Epithelial cell of proximal tubule (primary cell): Measurements from ENCODE around the gene FBXW7. TPM values are rescaled to one million over a fixed set of nuclear protein-coding genes. Genes with fewer than 3 reads are reported as not detected.

ENCODE experiments used
- DNase-seq: peaks from one replicate; pipeline ENCODE4 v3.0.0-alpha.2; 2011; ENCODE audit warnings: low read depth
- H3K4me3 ChIP-seq: 2 replicates; pipeline ENCODE4 v1.5.1; 2011; ENCODE audit warnings: low read depth, mild to moderate bottlenecking, low read length
- CTCF ChIP-seq: conservative IDR thresholded peaks from 2 replicates; pipeline ENCODE4 v1.5.1; 2012; ENCODE audit warnings: low read depth, mild to moderate bottlenecking, low read length
- total RNA-seq: library from RNA; depleted of rRNA; stranded (reverse); fragments of >200 nt; gene quantifications from 2 replicates; pipeline ENCODE4 v1.2.3, GENCODE V29; 2015

The FBXW7 gene
- total RNA-seq, 1 donor from 2014 or later = 32.9 TPM

- no peak for DNase-seq
- no peak overlapping the region for H3K4me3 ChIP-seq
- TF ChIP-seq CTCF = no peak
These were observed 226.9 kb downstream of the FBXW7 start for GRCh38 chr4:152308951-152309350.

GRCh38 chr4:152307669-152308068 is 228.2 kb downstream of the FBXW7 start:
- TF ChIP-seq CTCF = no peak
- no peak for DNase-seq
- no peak overlapping the region for H3K4me3 ChIP-seq

- no peak for TF ChIP-seq CTCF
- no peak overlapping the region for H3K4me3 ChIP-seq
- no peak for DNase-seq
These were observed 229.4 kb downstream of the FBXW7 start for GRCh38 chr4:152306541-152306940.

GRCh38 chr4:152304220-152304619 is 231.7 kb downstream of the FBXW7 start:
- peak; percentile 79 for DNase-seq
- TF ChIP-seq CTCF = no peak
- no peak overlapping the region for H3K4me3 ChIP-seq

GRCh38 chr4:152301381-152301780 is 234.5 kb downstream of the FBXW7 start:
- H3K4me3 ChIP-seq = no peak overlapping the region
- DNase-seq = no peak
- TF ChIP-seq CTCF = no peak

GRCh38 chr4:152299553-152299952 is 236.3 kb downstream of the FBXW7 start:
- no peak for DNase-seq
- TF ChIP-seq CTCF = no peak
- no peak overlapping the region for H3K4me3 ChIP-seq

- no peak overlapping the region for H3K4me3 ChIP-seq
- no peak for DNase-seq
- TF ChIP-seq CTCF = no peak
These were observed 239.5 kb downstream of the FBXW7 start for GRCh38 chr4:152296386-152296785.
